ENCODE data around the gene SPINK14. TPM values are rescaled to one million over a fixed set of nuclear protein-coding genes. Genes with fewer than 3 reads are reported as not detected.

The SPINK14 gene
- total RNA-seq = not detected
- not detected for polyA plus RNA-seq

- Histone ChIP-seq H3K4me3 (ENCODE audit: low read depth in 1 of 3, low read length in 3 of 3) (no peak within 1 kb of the TSS), H3K27ac (ENCODE audit: low read depth in 1 of 2, low read length in 2 of 2) (no peak within 1 kb of the TSS), H3K27me3 (ENCODE audit: control insufficient read depth in 4 of 4, insufficient read depth in 4 of 4, low read length in 3 of 4) (no peaks in the 10 kb centered on the region), H3K36me3 (ENCODE audit: control insufficient read depth in 4 of 4, insufficient read depth in 3 of 4, low read depth in 1 of 4, low read length in 3 of 4) (no peaks in the 10 kb centered on the region), H3K9ac (ENCODE audit: low read depth in 1 of 2, low read length in 2 of 2) (no peak within 1 kb of the TSS), H3K4me1 (ENCODE audit: control insufficient read depth in 4 of 4, insufficient read depth in 4 of 4, low read length in 3 of 4) (no peaks in the 10 kb centered on the region), H3K9me3 (ENCODE audit: control insufficient read depth in 4 of 4, low read length in 3 of 4) (no peaks in the 10 kb centered on the region)
- 95% methylated on average over 1 of the region's 1 CpG for WGBS
- DNase-seq (ENCODE audit: low spot score) = no peak
- TF ChIP-seq ZBTB33 (IDR thresholded peaks at IDR 0.05) (no peak), TAF1 (conservative IDR thresholded peaks at IDR 0.05) (no peak), SP1 (IDR thresholded peaks at IDR 0.05) (no peak), HNF4A (conservative IDR thresholded peaks at IDR 0.05) (no peak), ATF3 (IDR thresholded peaks at IDR 0.05) (no peak), YY1 (IDR thresholded peaks at IDR 0.05) (no peak), RAD21 (IDR thresholded peaks at IDR 0.05) (no peak), CTCF (IDR thresholded peaks at IDR 0.05; ENCODE audit: low read depth, low read length, missing input control) (no peak), NR2F2 (IDR thresholded peaks at IDR 0.05) (no peak), HNF4G (IDR thresholded peaks at IDR 0.05) (no peak), RXRA (IDR thresholded peaks at IDR 0.05) (no peak)
Measured at GRCh38 chr5:148168246-148168645, at the start of gene SPINK14. Gene SPINK14, plus strand, starts transcription at chr5:148168546. Its CDS starts 1,187 bp downstream, at chr5:148169733.

- TF ChIP-seq TAF1 (conservative IDR thresholded peaks at IDR 0.05) (no peak), HNF4A (conservative IDR thresholded peaks at IDR 0.05) (no peak), YY1 (IDR thresholded peaks at IDR 0.05) (no peak), CTCF (IDR thresholded peaks at IDR 0.05; ENCODE audit: low read depth, low read length, missing input control) (no peak), REST (IDR thresholded peaks at IDR 0.05) (no peak), RXRA (IDR thresholded peaks at IDR 0.05) (no peak), RAD21 (IDR thresholded peaks at IDR 0.05) (no peak)
- Histone ChIP-seq H3K27me3 (ENCODE audit: control insufficient read depth in 4 of 4, insufficient read depth in 4 of 4, low read length in 3 of 4) (no peaks in the 10 kb centered on the region), H3K9ac (ENCODE audit: low read depth in 1 of 2, low read length in 2 of 2) (no peak overlapping the region), H3K4me1 (ENCODE audit: control insufficient read depth in 4 of 4, insufficient read depth in 4 of 4, low read length in 3 of 4) (no peaks in the 10 kb centered on the region), H3K9me3 (ENCODE audit: control insufficient read depth in 4 of 4, low read length in 3 of 4) (no peaks in the 10 kb centered on the region), H3K4me3 (ENCODE audit: low read depth in 1 of 3, low read length in 3 of 3) (no peak overlapping the region), H3K27ac (ENCODE audit: low read depth in 1 of 2, low read length in 2 of 2) (no peak overlapping the region), H3K36me3 (ENCODE audit: control insufficient read depth in 4 of 4, insufficient read depth in 3 of 4, low read depth in 1 of 4, low read length in 3 of 4) (no peaks in the 10 kb centered on the region)
- 62% methylated on average over 3 of the region's 3 CpGs for WGBS
- DNase-seq (ENCODE audit: low spot score) = no peak
Measured at GRCh38 chr5:148120317-148120716, 48.0 kb upstream of the SPINK14 start.
